GM23338 (cell line): Measurements from ENCODE around the gene SETBP1. TPM values are rescaled to one million over a fixed set of nuclear protein-coding genes. Genes with fewer than 3 reads are reported as not detected.

ENCODE experiments used
- ATAC-seq: fragments of 200-7000 bp; cut with Tn5 transposase; 3 replicates; pipeline ENCODE4 v1.9.1; 2020
- DNase-seq: peaks from one replicate; pipeline ENCODE4 v3.0.0-alpha.2; 2015; ENCODE audit warnings: low spot score
- H2AFZ ChIP-seq: fragments of 200-600 bp; sonication (generic); 2 replicates; pipeline ENCODE4 v1.8.0; 2016; ENCODE audit warnings: antibody characterized with exemption, mild to moderate bottlenecking, moderate library complexity
- H3F3A ChIP-seq: fragments of 200-600 bp; sonication (generic); replicated peaks from 2 replicates; pipeline ENCODE4 v1.8.0; 2017; ENCODE audit warnings: antibody characterized with exemption, mixed run types, low read depth
- H3K27ac ChIP-seq: fragments of 200-600 bp; sonication (generic); 2 replicates; pipeline ENCODE4 v1.6.1; 2016; ENCODE audit warnings: low read depth
- H3K27me3 ChIP-seq: fragments of 200-600 bp; sonication (generic); 2 replicates; pipeline ENCODE4 v1.8.0; 2016; ENCODE audit warnings: mild to moderate bottlenecking, mixed run types, moderate library complexity; ENCODE audit not compliant: insufficient read depth
- H3K36me3 ChIP-seq: fragments of 200-600 bp; sonication (generic); 2 replicates; pipeline ENCODE4 v1.8.0; 2016; ENCODE audit warnings: mild to moderate bottlenecking; ENCODE audit not compliant: insufficient read depth
- H3K4me1 ChIP-seq: fragments of 200-600 bp; sonication (generic); 2 replicates; pipeline ENCODE4 v1.8.0; 2016; ENCODE audit warnings: mild to moderate bottlenecking, moderate library complexity; ENCODE audit not compliant: insufficient read depth
- H3K4me2 ChIP-seq: fragments of 200-600 bp; sonication (generic); 2 replicates; pipeline ENCODE4 v1.7.1; 2017; ENCODE audit warnings: mixed run types
- H3K4me3 ChIP-seq: fragments of 200-600 bp; sonication (generic); 2 replicates; pipeline ENCODE4 v1.6.1; 2016; ENCODE audit warnings: mixed run types
- H3K79me2 ChIP-seq: fragments of 200-600 bp; sonication (generic); replicated peaks from 2 replicates; pipeline ENCODE4 v1.8.0; 2017; ENCODE audit warnings: mild to moderate bottlenecking; ENCODE audit not compliant: insufficient read depth
- H3K9me2 ChIP-seq: fragments of 200-600 bp; sonication (generic); 2 replicates; pipeline ENCODE4 v1.8.0; 2017; ENCODE audit not compliant: insufficient read depth
- H4K20me1 ChIP-seq: fragments of 200-600 bp; sonication (generic); replicated peaks from 2 replicates; pipeline ENCODE4 v1.8.0; 2017; ENCODE audit warnings: mild to moderate bottlenecking; ENCODE audit not compliant: insufficient read depth
- H3K27ac Mint-ChIP-seq: 2 replicates; pipeline ENCODE4 v1.8.0; 2020; ENCODE audit warnings: inconsistent platforms, mild to moderate bottlenecking, moderate library complexity, mixed read lengths
- H3K27me3 Mint-ChIP-seq: 3 replicates; pipeline ENCODE4 v1.8.0; 2022; ENCODE audit warnings: low read depth, mild to moderate bottlenecking, moderate library complexity, mixed read lengths, inconsistent platforms; ENCODE audit not compliant: insufficient read depth, poor library complexity
- H3K36me3 Mint-ChIP-seq: 3 replicates; pipeline ENCODE4 v1.8.0; 2021; ENCODE audit warnings: low read depth, mild to moderate bottlenecking, inconsistent platforms, moderate library complexity, mixed read lengths
- H3K4me1 Mint-ChIP-seq: 3 replicates; pipeline ENCODE4 v1.8.0; 2020; ENCODE audit warnings: mild to moderate bottlenecking, inconsistent platforms, mixed read lengths
- H3K4me3 Mint-ChIP-seq: 3 replicates; pipeline ENCODE4 v1.8.0; 2021; ENCODE audit warnings: moderate library complexity, mild to moderate bottlenecking, inconsistent platforms, mixed read lengths
- H3K9me3 Mint-ChIP-seq: 3 replicates; pipeline ENCODE4 v1.8.0; 2020; ENCODE audit warnings: moderate library complexity, mild to moderate bottlenecking, inconsistent platforms, mixed read lengths
- CREB1 ChIP-seq: fragments of 250-450 bp; sonication (Bioruptor Pico); IDR thresholded peaks from 2 replicates; pipeline ENCODE4 v1.5.0; 2020; ENCODE audit warnings: low read depth, mild to moderate bottlenecking, moderate library complexity
- POLR2AphosphoS5 ChIP-seq: IDR thresholded peaks from 2 replicates; pipeline ENCODE4 v1.6.1; 2016; ENCODE audit warnings: antibody characterized with exemption, low read depth
- ZNF114 ChIP-seq: fragments of 250-450 bp; sonication (Bioruptor Pico); IDR thresholded peaks from 2 replicates; pipeline ENCODE4 v1.5.0; 2020; ENCODE audit warnings: mild to moderate bottlenecking, moderate library complexity
- ZNF462 ChIP-seq: fragments of 250-450 bp; sonication (Bioruptor Pico); IDR thresholded peaks from 2 replicates; pipeline ENCODE4 v1.5.0; 2020; ENCODE audit warnings: mild to moderate bottlenecking, moderate library complexity
- polyA plus RNA-seq: library from polyadenylated mRNA; unstranded; fragments of >200 nt; fragmentation: Nextera tagmentation; extraction: Ambion mirVana; gene quantifications from 2 replicates; pipeline ENCODE4 v1.2.1, GENCODE V29; 2016
- total RNA-seq: library from RNA; depleted of rRNA; stranded (reverse); fragments of >200 nt; shearing (Covaris generic); gene quantifications from 2 replicates; pipeline ENCODE4 v1.2.3, GENCODE V29; 2014

The SETBP1 gene
- total and polyA plus RNA-seq, 2 experiments from 2014 or later = 1.6 to 5.5 TPM

DNA sequence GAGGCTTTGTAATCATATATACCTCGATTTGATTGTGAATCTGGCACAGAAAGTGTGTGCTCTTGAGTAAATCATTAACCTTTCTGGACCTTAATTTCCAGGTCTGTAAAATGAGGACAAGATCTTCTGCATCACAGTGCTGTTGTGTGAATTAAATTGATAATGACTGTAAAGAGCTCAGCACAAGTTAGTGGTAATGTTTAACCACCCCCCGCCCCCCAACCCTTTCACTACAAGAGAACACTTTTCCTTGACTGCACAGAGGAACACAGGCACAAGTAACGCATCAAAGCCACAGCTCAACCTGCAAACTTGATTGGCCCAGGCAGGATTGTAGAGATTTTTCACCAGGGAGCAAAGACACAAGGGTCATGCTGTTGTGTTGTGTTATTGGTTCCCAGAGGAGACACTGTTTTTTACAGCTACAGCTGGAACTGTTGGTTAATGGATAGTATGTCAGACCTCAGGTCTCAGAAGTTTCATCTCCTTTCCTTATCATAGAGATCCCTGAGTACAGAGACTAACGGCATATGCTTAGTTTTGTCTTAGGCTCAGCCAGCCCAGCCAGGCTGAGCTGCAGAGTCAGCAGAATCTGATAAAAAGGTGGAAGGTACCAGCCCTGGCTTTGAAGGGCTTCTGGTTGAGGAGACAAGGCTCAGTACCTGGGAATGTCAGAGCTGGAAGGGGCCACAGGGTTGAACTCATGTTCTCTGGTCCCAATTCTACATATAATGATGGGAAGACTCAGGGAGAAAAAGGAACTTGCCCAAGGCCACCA, 10.6 kb downstream of the SETBP1 start:
- no peaks in the 10 kb centered on the region for H3F3A ChIP-seq
- DNase-seq (no peak), ATAC-seq (no peak)
- H3K9me2 ChIP-seq = peaks cover 3% of the 10 kb centered on the region; the same call in 1 of the 2 replicates
- 0 out of 2 replicates have a peak, but pooled peaks cover 4% of the 10 kb centered on the region for H3K4me1 ChIP-seq
- H4K20me1 ChIP-seq = no peaks in the 10 kb centered on the region
- no peak overlapping the region for H3K27ac ChIP-seq
- H3K27me3 ChIP-seq = no peaks in the 10 kb centered on the region
- peaks cover 15% of the 10 kb centered on the region for H3K79me2 ChIP-seq
- TF ChIP-seq ZNF114 (CRISPR knock-in tag) (no peak), ZNF462 (CRISPR knock-in tag) (no peak), CREB1 (CRISPR knock-in tag) (no peak), POLR2AphosphoS5 (no peak)
- Mint-ChIP-seq H3K27ac (no peak overlapping the region), H3K4me3 (no peak overlapping the region), H3K4me1 (peaks cover 11% of the 10 kb centered on the region), H3K9me3 (no peaks in the 10 kb centered on the region), H3K27me3 (peaks cover 2% of the 10 kb centered on the region), H3K36me3 (no peaks in the 10 kb centered on the region)
- H3K36me3 ChIP-seq = no peaks in the 10 kb centered on the region
- no peak overlapping the region for H2AFZ ChIP-seq
- H3K4me2 ChIP-seq = no peak overlapping the region
- H3K4me3 ChIP-seq = no peak overlapping the region
